GM12878 (cell line): ENCODE data around the gene FZR1.

Experiments used
- CTCF ChIP-seq, 3 experiments: IDR thresholded peaks in 2 of 3; conservative IDR thresholded peaks in 1 of 3; 2 replicates each; pipeline ENCODE4 v1.5.1; 2011; ENCODE audit warnings: low read depth in 3 of 3, low read length in 3 of 3, mild to moderate bottlenecking in 3 of 3, control low read depth in 2 of 3, moderate library complexity in 2 of 3, inconsistent platforms in 1 of 3, mixed read lengths in 1 of 3; ENCODE audit not compliant: control insufficient read depth in 2 of 3, insufficient read depth in 1 of 3; ENCODE audit errors: extremely low read depth in 1 of 3
- NFXL1 ChIP-seq: fragments of 450-650 bp; IDR thresholded peaks from 2 replicates; pipeline ENCODE4 v1.6.1; 2017; ENCODE audit warnings: antibody characterized with exemption, mild to moderate bottlenecking, borderline replicate concordance
- TF ChIP-seq, protein P1 (sequence below): fragments of 450-650 bp; IDR thresholded peaks from 2 replicates; pipeline ENCODE4 v1.6.1; 2014; ENCODE audit warnings: mild to moderate bottlenecking

DNA sequence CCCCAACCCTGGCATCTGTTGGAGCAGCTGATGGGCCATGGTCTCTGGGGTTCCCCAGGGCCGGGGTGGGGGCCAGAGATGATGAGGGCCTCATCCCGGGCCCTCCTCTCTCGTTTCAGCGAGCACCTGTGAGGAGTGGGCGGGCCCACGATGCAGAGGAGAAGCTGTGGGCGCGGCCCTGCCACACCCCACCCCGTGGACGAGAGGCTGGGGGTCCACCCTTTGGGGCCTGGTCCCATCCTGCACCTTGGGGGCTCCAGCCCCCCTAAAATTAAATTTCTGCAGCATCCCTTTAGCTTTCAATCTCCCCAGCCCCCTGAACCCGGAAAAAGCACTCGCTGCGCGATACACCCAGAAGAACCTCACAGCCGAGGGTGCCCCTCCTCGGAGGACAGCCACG is 72.3 kb downstream of the FZR1 start:
- TF ChIP-seq CTCF (IDR thresholded peaks at IDR 0.05 in 2 of 3, conservative IDR thresholded peaks at IDR 0.05 in 1 of 3; ENCODE audit: control insufficient read depth in 2 of 3, extremely low read depth in 1 of 3, insufficient read depth in 1 of 3, low read depth in 3 of 3, low read length in 3 of 3) (no peak), NFXL1 (no peak)
- TF ChIP-seq, protein P1, sequence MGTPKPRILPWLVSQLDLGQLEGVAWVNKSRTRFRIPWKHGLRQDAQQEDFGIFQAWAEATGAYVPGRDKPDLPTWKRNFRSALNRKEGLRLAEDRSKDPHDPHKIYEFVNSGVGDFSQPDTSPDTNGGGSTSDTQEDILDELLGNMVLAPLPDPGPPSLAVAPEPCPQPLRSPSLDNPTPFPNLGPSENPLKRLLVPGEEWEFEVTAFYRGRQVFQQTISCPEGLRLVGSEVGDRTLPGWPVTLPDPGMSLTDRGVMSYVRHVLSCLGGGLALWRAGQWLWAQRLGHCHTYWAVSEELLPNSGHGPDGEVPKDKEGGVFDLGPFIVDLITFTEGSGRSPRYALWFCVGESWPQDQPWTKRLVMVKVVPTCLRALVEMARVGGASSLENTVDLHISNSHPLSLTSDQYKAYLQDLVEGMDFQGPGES, result no peak
